Spleen (tissue), 7 donors: Measurements from ENCODE around the gene FGGY.

ENCODE experiments used
- POLR2A ChIP-seq, 3 donors: fragments of 450-650 bp; IDR thresholded peaks; one replicate each; pipeline ENCODE4 v1.5.1; 2017; ENCODE audit warnings: antibody characterized with exemption in 3 of 3, mild to moderate bottlenecking in 1 of 3
- POLR2AphosphoS5 ChIP-seq, 3 donors: sonication (generic); formaldehyde crosslinking; IDR thresholded peaks; one replicate each; pipeline ENCODE4 v1.5.1; 2017; ENCODE audit warnings: antibody characterized with exemption in 3 of 3
- TF ChIP-seq, protein P1 (sequence below), 11 experiments: fragments of 200-600 bp in 7 of 11; fragments of 450-650 bp in 4 of 11; sonication (generic) in 4 of 11; IDR thresholded peaks in 8 of 11; conservative IDR thresholded peaks in 3 of 11; 1 replicate in 7 of 11; 2 replicates in 4 of 11; pipeline versions ENCODE4 v1.4.0 to v1.8.0; 2016 to 2021; ENCODE audit warnings: antibody characterized with exemption in 11 of 11, inconsistent platforms in 4 of 11, mild to moderate bottlenecking in 1 of 11
- donor health status: DM: no; HTN: no; CAD: no; lungs with moderate emphysema.
- donor health status: DM: no; HTN: no; CAD: no.
- donor health status: DM: no; HTN: no; CAD: no.

DNA sequence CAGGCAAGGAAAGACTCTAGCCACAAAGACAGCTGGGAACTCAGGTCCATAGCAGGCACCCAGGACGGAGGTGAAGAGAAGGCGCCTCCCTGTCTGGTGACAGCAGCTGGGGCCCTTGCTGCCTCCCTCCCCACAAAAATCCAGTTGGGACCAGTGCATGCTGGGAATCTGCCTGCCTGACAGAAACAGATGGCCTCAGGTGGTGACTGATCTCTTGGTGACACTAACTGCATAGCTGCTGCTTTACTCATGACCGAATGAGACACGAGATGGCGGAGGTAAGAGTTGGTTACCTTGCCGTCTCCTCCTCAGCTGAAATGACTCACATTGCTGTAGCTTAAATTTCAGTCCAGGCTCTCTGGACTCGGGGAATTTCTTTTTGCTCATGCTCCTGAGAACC, 130.3 kb downstream of the FGGY start:
- TF ChIP-seq, protein P1, sequence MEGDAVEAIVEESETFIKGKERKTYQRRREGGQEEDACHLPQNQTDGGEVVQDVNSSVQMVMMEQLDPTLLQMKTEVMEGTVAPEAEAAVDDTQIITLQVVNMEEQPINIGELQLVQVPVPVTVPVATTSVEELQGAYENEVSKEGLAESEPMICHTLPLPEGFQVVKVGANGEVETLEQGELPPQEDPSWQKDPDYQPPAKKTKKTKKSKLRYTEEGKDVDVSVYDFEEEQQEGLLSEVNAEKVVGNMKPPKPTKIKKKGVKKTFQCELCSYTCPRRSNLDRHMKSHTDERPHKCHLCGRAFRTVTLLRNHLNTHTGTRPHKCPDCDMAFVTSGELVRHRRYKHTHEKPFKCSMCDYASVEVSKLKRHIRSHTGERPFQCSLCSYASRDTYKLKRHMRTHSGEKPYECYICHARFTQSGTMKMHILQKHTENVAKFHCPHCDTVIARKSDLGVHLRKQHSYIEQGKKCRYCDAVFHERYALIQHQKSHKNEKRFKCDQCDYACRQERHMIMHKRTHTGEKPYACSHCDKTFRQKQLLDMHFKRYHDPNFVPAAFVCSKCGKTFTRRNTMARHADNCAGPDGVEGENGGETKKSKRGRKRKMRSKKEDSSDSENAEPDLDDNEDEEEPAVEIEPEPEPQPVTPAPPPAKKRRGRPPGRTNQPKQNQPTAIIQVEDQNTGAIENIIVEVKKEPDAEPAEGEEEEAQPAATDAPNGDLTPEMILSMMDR (IDR thresholded peaks at IDR 0.05 in 8 of 11, conservative IDR thresholded peaks at IDR 0.05 in 3 of 11): no peak
- TF ChIP-seq POLR2A (IDR thresholded peaks at IDR 0.05): no peak
- no peak for TF ChIP-seq POLR2AphosphoS5 (IDR thresholded peaks at IDR 0.05)
